ENCODE results near the gene MAP1LC3B2. TPM values are rescaled to one million over a fixed set of nuclear protein-coding genes. Genes with fewer than 3 reads are reported as not detected.

The MAP1LC3B2 gene
- total RNA-seq, 1 experiment from 2014 or later: 2.2 TPM

- no peak for TF ChIP-seq PREB (CRISPR knock-in tag; IDR thresholded peaks at IDR 0.05; ENCODE audit: borderline replicate concordance)
Measured at GRCh38 chr12:116535241-116535640, 23.9 kb upstream of the MAP1LC3B2 start (continued).

- Mint-ChIP-seq H3K27me3 (ENCODE audit: low read depth) (0 out of 2 replicates have a peak, but pooled peaks cover 3% of the 10 kb centered on the region), H3K36me3 (no peaks in the 10 kb centered on the region), H3K27ac (peak overlapping the region; percentile 54; the same call in 1 of the 2 replicates), H3K4me3 (no peak overlapping the region), H3K4me1 (peaks cover 63% of the 10 kb centered on the region), H3K9me3 (no peaks in the 10 kb centered on the region)
- ATAC-seq (no peak), DNase-seq (ENCODE audit: low spot score) (no peak)
- TF ChIP-seq CTCF (IDR thresholded peaks at IDR 0.05): no peak
- TF ChIP-seq GRHL2 (CRISPR knock-in tag; IDR thresholded peaks at IDR 0.05; ENCODE audit: insufficient replicate concordance, severe bottlenecking): no peak
- TF ChIP-seq HMGXB4 (CRISPR knock-in tag; IDR thresholded peaks at IDR 0.05): no peak
- no peak for TF ChIP-seq NFATC4 (CRISPR knock-in tag; IDR thresholded peaks at IDR 0.05)
- TF ChIP-seq ZNF121 (CRISPR knock-in tag; IDR thresholded peaks at IDR 0.05): no peak
- TF ChIP-seq ZNF263 (CRISPR knock-in tag; IDR thresholded peaks at IDR 0.05; ENCODE audit: low read depth): no peak
- TF ChIP-seq IRF2 (CRISPR knock-in tag; IDR thresholded peaks at IDR 0.05; ENCODE audit: borderline replicate concordance, low read depth): no peak
- no peak for TF ChIP-seq ATF3 (CRISPR knock-in tag; conservative IDR thresholded peaks at IDR 0.05)
- no peak for TF ChIP-seq E2F4 (CRISPR knock-in tag; IDR thresholded peaks at IDR 0.05; ENCODE audit: borderline replicate concordance, low read depth)
- POLR2A ChIA-PET: no interaction called here
- CTCF ChIA-PET: no interaction called here
Measured at GRCh38 chr12:116537101-116537904, 21.9 kb upstream of the MAP1LC3B2 start.

- ChIA-PET CTCF (no interaction called here), POLR2A (no interaction called here)
- Mint-ChIP-seq H3K9me3 (no peaks in the 10 kb centered on the region), H3K36me3 (no peaks in the 10 kb centered on the region), H3K4me3 (no peak overlapping the region), H3K27me3 (ENCODE audit: low read depth) (no peaks in the 10 kb centered on the region), H3K27ac (0 out of 2 replicates have a peak overlapping the region, but pooled peaks have one; percentile 23), H3K4me1 (peaks cover 60% of the 10 kb centered on the region)
- no peak for DNase-seq (ENCODE audit: low spot score)
- no peak for TF ChIP-seq GABPB1 (CRISPR knock-in tag; IDR thresholded peaks at IDR 0.05)
- no peak for TF ChIP-seq JUN (CRISPR knock-in tag; IDR thresholded peaks at IDR 0.05)
- TF ChIP-seq MXD4 (CRISPR knock-in tag; IDR thresholded peaks at IDR 0.05; ENCODE audit: borderline replicate concordance): no peak
- TF ChIP-seq SMAD4 (CRISPR knock-in tag; IDR thresholded peaks at IDR 0.05): no peak
- no peak for TF ChIP-seq TEAD4 (CRISPR knock-in tag; IDR thresholded peaks at IDR 0.05)
- TF ChIP-seq MLX (CRISPR knock-in tag; IDR thresholded peaks at IDR 0.05): no peak
- no peak for TF ChIP-seq CBFB (CRISPR knock-in tag; IDR thresholded peaks at IDR 0.05; ENCODE audit: low read depth)
- no peak for TF ChIP-seq IRF1 (CRISPR knock-in tag; IDR thresholded peaks at IDR 0.05)
- no peak for TF ChIP-seq GRHL2 (CRISPR knock-in tag; IDR thresholded peaks at IDR 0.05; ENCODE audit: insufficient replicate concordance, severe bottlenecking)
- no peak for TF ChIP-seq ATF1 (CRISPR knock-in tag; IDR thresholded peaks at IDR 0.05)
- no peak for TF ChIP-seq JAZF1 (CRISPR knock-in tag; IDR thresholded peaks at IDR 0.05)
- TF ChIP-seq ZNF671 (CRISPR knock-in tag; IDR thresholded peaks at IDR 0.05): no peak
- TF ChIP-seq SP1 (CRISPR knock-in tag; conservative IDR thresholded peaks at IDR 0.05): no peak
- TF ChIP-seq NFYB (CRISPR knock-in tag; conservative IDR thresholded peaks at IDR 0.05; ENCODE audit: low read depth): no peak
- TF ChIP-seq FOXK1 (CRISPR knock-in tag; IDR thresholded peaks at IDR 0.05): no peak
- no peak for TF ChIP-seq SMAD3 (CRISPR knock-in tag; IDR thresholded peaks at IDR 0.05; ENCODE audit: borderline replicate concordance)
- ATAC-seq: no peak
Measured at GRCh38 chr12:116538076-116538591, 21.0 kb upstream of the MAP1LC3B2 start.

Measured in WTC11 (cell line).